ENCODE data around the gene PSPH. TPM values are rescaled to one million over a fixed set of nuclear protein-coding genes. Genes with fewer than 3 reads are reported as not detected.

PSPH gene
- total RNA-seq, 1 experiment from 2014 or later = 62.3 TPM

DNA sequence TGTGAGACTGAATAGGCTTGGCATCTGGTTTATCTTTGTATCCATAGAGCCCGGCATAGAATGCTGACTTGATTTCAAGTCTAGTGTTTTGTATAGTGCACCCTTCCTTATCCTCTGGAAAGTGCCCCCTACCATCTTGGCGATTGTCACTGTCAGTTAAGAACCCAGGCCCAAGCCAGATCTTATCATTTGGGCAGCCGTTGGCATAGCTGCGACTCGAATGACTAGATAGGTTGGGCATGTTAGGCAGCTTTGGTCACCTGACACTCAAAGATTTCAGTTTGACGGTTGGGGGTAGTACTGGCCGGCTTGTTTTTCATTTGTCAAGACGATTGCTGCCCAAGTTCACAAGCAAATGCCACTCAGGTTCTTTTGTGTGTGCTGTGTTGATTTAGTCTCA is 80.3 kb downstream of the PSPH start:
- intact Hi-C loops (cut with micrococcal nuclease; ENCODE audit: unreplicated experiment) (no loop called here), in situ Hi-C loops (cut with HindIII; ENCODE audit: low pct_unique_long_range_greater_than_20kb, low sequenced_read_pairs) (no loop called here)
- Histone ChIP-seq H3K36me3 (ENCODE audit: control insufficient read depth, insufficient read depth, low read length) (no peaks in the 10 kb centered on the region), H3K4me3 (ENCODE audit: low read depth in 2 of 2, low read length in 2 of 2) (no peak overlapping the region), H3K4me1 (ENCODE audit: control insufficient read depth, insufficient read depth, low read length) (peaks cover 16% of the 10 kb centered on the region), H3K9me3 (ENCODE audit: control insufficient read depth, insufficient read depth, low read depth, low read length) (no peaks in the 10 kb centered on the region), H3K27ac (ENCODE audit: low read length) (peak overlapping the region; percentile 41), H3K27me3 (ENCODE audit: control insufficient read depth, insufficient read depth, low read length) (no peaks in the 10 kb centered on the region)
- CTCF ChIA-PET = no interaction called here
- BruUV-seq (replicated peaks) = no TSS peak
- peak; percentile 42 for ATAC-seq
- POLR2A ChIA-PET = no interaction called here
- DNase-seq (ENCODE audit: low read depth, low spot score) = no peak
- TF ChIP-seq POLR2AphosphoS5 (IDR thresholded peaks at IDR 0.05; ENCODE audit: low read depth, low read length) (no peak), TCF7L2 (IDR thresholded peaks at IDR 0.05; ENCODE audit: low read depth, low read length) (no peak), SIN3A (IDR thresholded peaks at IDR 0.05; ENCODE audit: borderline replicate concordance, insufficient read depth, low read depth, low read length) (no peak)
- TF ChIP-seq, protein P1, sequence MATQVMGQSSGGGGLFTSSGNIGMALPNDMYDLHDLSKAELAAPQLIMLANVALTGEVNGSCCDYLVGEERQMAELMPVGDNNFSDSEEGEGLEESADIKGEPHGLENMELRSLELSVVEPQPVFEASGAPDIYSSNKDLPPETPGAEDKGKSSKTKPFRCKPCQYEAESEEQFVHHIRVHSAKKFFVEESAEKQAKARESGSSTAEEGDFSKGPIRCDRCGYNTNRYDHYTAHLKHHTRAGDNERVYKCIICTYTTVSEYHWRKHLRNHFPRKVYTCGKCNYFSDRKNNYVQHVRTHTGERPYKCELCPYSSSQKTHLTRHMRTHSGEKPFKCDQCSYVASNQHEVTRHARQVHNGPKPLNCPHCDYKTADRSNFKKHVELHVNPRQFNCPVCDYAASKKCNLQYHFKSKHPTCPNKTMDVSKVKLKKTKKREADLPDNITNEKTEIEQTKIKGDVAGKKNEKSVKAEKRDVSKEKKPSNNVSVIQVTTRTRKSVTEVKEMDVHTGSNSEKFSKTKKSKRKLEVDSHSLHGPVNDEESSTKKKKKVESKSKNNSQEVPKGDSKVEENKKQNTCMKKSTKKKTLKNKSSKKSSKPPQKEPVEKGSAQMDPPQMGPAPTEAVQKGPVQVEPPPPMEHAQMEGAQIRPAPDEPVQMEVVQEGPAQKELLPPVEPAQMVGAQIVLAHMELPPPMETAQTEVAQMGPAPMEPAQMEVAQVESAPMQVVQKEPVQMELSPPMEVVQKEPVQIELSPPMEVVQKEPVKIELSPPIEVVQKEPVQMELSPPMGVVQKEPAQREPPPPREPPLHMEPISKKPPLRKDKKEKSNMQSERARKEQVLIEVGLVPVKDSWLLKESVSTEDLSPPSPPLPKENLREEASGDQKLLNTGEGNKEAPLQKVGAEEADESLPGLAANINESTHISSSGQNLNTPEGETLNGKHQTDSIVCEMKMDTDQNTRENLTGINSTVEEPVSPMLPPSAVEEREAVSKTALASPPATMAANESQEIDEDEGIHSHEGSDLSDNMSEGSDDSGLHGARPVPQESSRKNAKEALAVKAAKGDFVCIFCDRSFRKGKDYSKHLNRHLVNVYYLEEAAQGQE (IDR thresholded peaks at IDR 0.05; ENCODE audit: insufficient read depth in 1 of 2, low read depth in 2 of 2, low read length in 1 of 2) = no peak
- TF ChIP-seq, protein P2, sequence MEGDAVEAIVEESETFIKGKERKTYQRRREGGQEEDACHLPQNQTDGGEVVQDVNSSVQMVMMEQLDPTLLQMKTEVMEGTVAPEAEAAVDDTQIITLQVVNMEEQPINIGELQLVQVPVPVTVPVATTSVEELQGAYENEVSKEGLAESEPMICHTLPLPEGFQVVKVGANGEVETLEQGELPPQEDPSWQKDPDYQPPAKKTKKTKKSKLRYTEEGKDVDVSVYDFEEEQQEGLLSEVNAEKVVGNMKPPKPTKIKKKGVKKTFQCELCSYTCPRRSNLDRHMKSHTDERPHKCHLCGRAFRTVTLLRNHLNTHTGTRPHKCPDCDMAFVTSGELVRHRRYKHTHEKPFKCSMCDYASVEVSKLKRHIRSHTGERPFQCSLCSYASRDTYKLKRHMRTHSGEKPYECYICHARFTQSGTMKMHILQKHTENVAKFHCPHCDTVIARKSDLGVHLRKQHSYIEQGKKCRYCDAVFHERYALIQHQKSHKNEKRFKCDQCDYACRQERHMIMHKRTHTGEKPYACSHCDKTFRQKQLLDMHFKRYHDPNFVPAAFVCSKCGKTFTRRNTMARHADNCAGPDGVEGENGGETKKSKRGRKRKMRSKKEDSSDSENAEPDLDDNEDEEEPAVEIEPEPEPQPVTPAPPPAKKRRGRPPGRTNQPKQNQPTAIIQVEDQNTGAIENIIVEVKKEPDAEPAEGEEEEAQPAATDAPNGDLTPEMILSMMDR (IDR thresholded peaks at IDR 0.05) = no peak

DNA sequence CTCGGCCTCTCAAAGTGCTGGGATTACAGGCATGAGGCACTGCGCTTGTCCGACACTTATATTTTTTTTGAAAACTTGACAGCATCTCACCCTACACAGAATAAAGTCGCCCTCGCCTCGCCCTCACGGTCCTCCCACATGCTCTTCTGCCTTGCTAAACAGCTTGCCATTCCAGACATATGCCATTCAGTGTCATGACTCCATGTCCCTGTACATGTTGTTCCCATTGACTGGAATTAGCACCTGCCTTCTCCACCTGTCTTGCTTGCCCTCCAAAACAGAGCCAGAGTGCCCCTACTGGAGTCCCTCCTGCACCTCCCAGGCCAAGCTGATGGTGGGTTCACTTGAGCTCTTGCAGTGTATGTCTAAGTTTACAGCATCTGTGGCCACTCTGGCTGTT is 80.7 kb downstream of the PSPH start:
- ATAC-seq = peak; percentile 35; the same call in 1 of the 2 replicates
- H3K27me3 ChIP-seq (ENCODE audit: control insufficient read depth, insufficient read depth, low read length) = no peaks in the 10 kb centered on the region
- H3K36me3 ChIP-seq (ENCODE audit: control insufficient read depth, insufficient read depth, low read length) = no peaks in the 10 kb centered on the region
- ChIA-PET CTCF (no interaction called here), POLR2A (no interaction called here)
- DNase-seq (ENCODE audit: low read depth, low spot score) = no peak
- peaks cover 19% of the 10 kb centered on the region for H3K4me1 ChIP-seq (ENCODE audit: control insufficient read depth, insufficient read depth, low read length)
- peak overlapping the region; percentile 41; the same call in 1 of the 2 replicates for H3K27ac ChIP-seq (ENCODE audit: low read length)
- TF ChIP-seq POLR2AphosphoS5 (IDR thresholded peaks at IDR 0.05; ENCODE audit: low read depth, low read length) (no peak), TCF7L2 (IDR thresholded peaks at IDR 0.05; ENCODE audit: low read depth, low read length) (no peak)
- H3K4me3 ChIP-seq (ENCODE audit: low read depth in 2 of 2, low read length in 2 of 2) = no peak overlapping the region
- no peaks in the 10 kb centered on the region for H3K9me3 ChIP-seq (ENCODE audit: control insufficient read depth, insufficient read depth, low read depth, low read length)
- intact Hi-C loops (cut with micrococcal nuclease; ENCODE audit: unreplicated experiment) = no loop called here
- in situ Hi-C loops (cut with HindIII; ENCODE audit: low pct_unique_long_range_greater_than_20kb, low sequenced_read_pairs) = no loop called here
- BruUV-seq (replicated peaks) = no TSS peak

- H3K27me3 ChIP-seq (ENCODE audit: control insufficient read depth, insufficient read depth, low read length) = no peaks in the 10 kb centered on the region
- BruUV-seq (replicated peaks) = no TSS peak
- H3K27ac ChIP-seq (ENCODE audit: low read length) = 0 out of 2 replicates have a peak overlapping the region, but pooled peaks have one; percentile 11
- DNase-seq (ENCODE audit: low read depth, low spot score) (no peak), ATAC-seq (no peak)
- TF ChIP-seq, protein P2 (IDR thresholded peaks at IDR 0.05) = no peak
- TF ChIP-seq SIN3A (IDR thresholded peaks at IDR 0.05; ENCODE audit: borderline replicate concordance, insufficient read depth, low read depth, low read length) (no peak), POLR2AphosphoS5 (IDR thresholded peaks at IDR 0.05; ENCODE audit: low read depth, low read length) (no peak), TCF7L2 (IDR thresholded peaks at IDR 0.05; ENCODE audit: low read depth, low read length) (no peak)
- TF ChIP-seq, protein P1 (IDR thresholded peaks at IDR 0.05; ENCODE audit: insufficient read depth in 1 of 2, low read depth in 2 of 2, low read length in 1 of 2) = no peak
- H3K4me1 ChIP-seq (ENCODE audit: control insufficient read depth, insufficient read depth, low read length) = peaks cover 19% of the 10 kb centered on the region
- ChIA-PET POLR2A (no interaction called here), CTCF (interaction anchor here (0.6 kb wide), 1 partner anchor 199 kb away, joined by 5 read pairs; no protein-coding TSS in a partner anchor)
- intact Hi-C loops (cut with micrococcal nuclease; ENCODE audit: unreplicated experiment) (no loop called here), in situ Hi-C loops (cut with HindIII; ENCODE audit: low pct_unique_long_range_greater_than_20kb, low sequenced_read_pairs) (no loop called here)
- H3K36me3 ChIP-seq (ENCODE audit: control insufficient read depth, insufficient read depth, low read length) = no peaks in the 10 kb centered on the region
- no peaks in the 10 kb centered on the region for H3K9me3 ChIP-seq (ENCODE audit: control insufficient read depth, insufficient read depth, low read depth, low read length)
- H3K4me3 ChIP-seq (ENCODE audit: low read depth in 2 of 2, low read length in 2 of 2) = no peak overlapping the region
These were observed 81.9 kb downstream of the PSPH start for GRCh38 chr7:55969391-55969790.
